Liver (tissue), 3 donors: ENCODE data around the gene PNKP.

Experiments
- EGR1 ChIP-seq, 2 donors: IDR thresholded peaks; 2 replicates each; pipeline ENCODE4 v1.6.1; 2016 to 2018; ENCODE audit warnings: antibody characterized with exemption in 2 of 2, low read depth in 2 of 2
- FOXA1 ChIP-seq: IDR thresholded peaks from 2 replicates; pipeline ENCODE4 v1.6.1; 2016; ENCODE audit warnings: antibody characterized with exemption
- GABPA ChIP-seq, 2 donors: IDR thresholded peaks in 1 of 2; conservative IDR thresholded peaks in 1 of 2; 2 replicates each; pipeline ENCODE4 v1.6.1; 2016; ENCODE audit warnings: antibody characterized with exemption in 2 of 2, mild to moderate bottlenecking in 1 of 2, moderate library complexity in 1 of 2
- JUND ChIP-seq, 2 donors: IDR thresholded peaks; 2 replicates each; pipeline ENCODE4 v1.6.1; 2016; ENCODE audit warnings: antibody characterized with exemption in 2 of 2
- MAX ChIP-seq: IDR thresholded peaks from 2 replicates; pipeline ENCODE4 v1.6.1; 2016; ENCODE audit warnings: antibody characterized with exemption
- RAD21 ChIP-seq, 2 donors: IDR thresholded peaks; 2 replicates each; pipeline ENCODE4 v1.6.1; 2016; ENCODE audit warnings: antibody characterized with exemption in 2 of 2, mild to moderate bottlenecking in 2 of 2
- REST ChIP-seq: IDR thresholded peaks from 2 replicates; pipeline ENCODE4 v1.6.1; 2016; ENCODE audit warnings: antibody characterized with exemption, mild to moderate bottlenecking
- RXRA ChIP-seq, 2 donors: IDR thresholded peaks; 2 replicates each; pipeline ENCODE4 v1.6.1; 2017 to 2018; ENCODE audit warnings: antibody characterized with exemption in 2 of 2, mild to moderate bottlenecking in 1 of 2
- SP1 ChIP-seq: IDR thresholded peaks from 2 replicates; pipeline ENCODE4 v1.6.1; 2018; ENCODE audit warnings: antibody characterized with exemption, mild to moderate bottlenecking
- TAF1 ChIP-seq: conservative IDR thresholded peaks from 2 replicates; pipeline ENCODE4 v1.6.1; 2016; ENCODE audit warnings: antibody characterized with exemption, mild to moderate bottlenecking
- YY1 ChIP-seq: IDR thresholded peaks from 2 replicates; pipeline ENCODE4 v1.6.1; 2016; ENCODE audit warnings: antibody characterized with exemption, mild to moderate bottlenecking
- ZBTB33 ChIP-seq: IDR thresholded peaks from 2 replicates; pipeline ENCODE4 v1.6.1; 2016; ENCODE audit warnings: antibody characterized with exemption
- TF ChIP-seq, protein P1 (sequence below): fragments of 150-350 bp; IDR thresholded peaks from 2 replicates; pipeline ENCODE4 v1.5.1; 2017; ENCODE audit warnings: improper control_type of control experiment, low read depth, low read length; ENCODE audit not compliant: missing input control
- TF ChIP-seq, protein P2 (sequence below): IDR thresholded peaks from 2 replicates; pipeline ENCODE4 v1.6.1; 2016; ENCODE audit warnings: antibody characterized with exemption
- donor health status: healthy.
- donor health status: healthy.

DNA sequence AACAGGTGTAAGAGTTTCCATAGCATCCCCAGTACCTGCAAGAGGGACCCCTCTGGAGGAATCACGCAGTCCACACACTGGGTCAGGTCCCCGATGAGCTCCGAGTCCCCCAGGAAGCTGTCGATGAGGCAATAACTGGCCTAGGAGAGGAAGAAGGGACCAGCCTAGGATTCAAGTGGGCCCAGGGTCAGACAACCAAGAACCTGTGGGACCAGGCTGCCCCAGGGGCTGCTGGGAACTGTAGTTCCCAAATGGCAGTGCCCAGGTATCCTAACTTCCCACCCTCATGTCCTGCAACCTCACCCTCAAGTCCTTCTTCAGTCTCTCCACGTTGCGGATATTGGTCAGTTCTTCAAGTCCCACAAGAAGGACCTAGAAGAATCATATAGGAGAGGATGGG is 56.0 kb downstream of the PNKP start:
- TF ChIP-seq MAX (no peak), SP1 (no peak), RAD21 (IDR thresholded peaks at IDR 0.05) (no peak), YY1 (no peak), TAF1 (no peak), JUND (IDR thresholded peaks at IDR 0.05) (no peak), REST (no peak), FOXA1 (no peak), GABPA (IDR thresholded peaks at IDR 0.05 in 1 of 2, conservative IDR thresholded peaks at IDR 0.05 in 1 of 2) (no peak), RXRA (IDR thresholded peaks at IDR 0.05) (no peak), ZBTB33 (no peak), EGR1 (IDR thresholded peaks at IDR 0.05; ENCODE audit: low read depth in 2 of 2) (no peak)
- TF ChIP-seq, protein P1, sequence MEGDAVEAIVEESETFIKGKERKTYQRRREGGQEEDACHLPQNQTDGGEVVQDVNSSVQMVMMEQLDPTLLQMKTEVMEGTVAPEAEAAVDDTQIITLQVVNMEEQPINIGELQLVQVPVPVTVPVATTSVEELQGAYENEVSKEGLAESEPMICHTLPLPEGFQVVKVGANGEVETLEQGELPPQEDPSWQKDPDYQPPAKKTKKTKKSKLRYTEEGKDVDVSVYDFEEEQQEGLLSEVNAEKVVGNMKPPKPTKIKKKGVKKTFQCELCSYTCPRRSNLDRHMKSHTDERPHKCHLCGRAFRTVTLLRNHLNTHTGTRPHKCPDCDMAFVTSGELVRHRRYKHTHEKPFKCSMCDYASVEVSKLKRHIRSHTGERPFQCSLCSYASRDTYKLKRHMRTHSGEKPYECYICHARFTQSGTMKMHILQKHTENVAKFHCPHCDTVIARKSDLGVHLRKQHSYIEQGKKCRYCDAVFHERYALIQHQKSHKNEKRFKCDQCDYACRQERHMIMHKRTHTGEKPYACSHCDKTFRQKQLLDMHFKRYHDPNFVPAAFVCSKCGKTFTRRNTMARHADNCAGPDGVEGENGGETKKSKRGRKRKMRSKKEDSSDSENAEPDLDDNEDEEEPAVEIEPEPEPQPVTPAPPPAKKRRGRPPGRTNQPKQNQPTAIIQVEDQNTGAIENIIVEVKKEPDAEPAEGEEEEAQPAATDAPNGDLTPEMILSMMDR: no peak
- TF ChIP-seq, protein P2, sequence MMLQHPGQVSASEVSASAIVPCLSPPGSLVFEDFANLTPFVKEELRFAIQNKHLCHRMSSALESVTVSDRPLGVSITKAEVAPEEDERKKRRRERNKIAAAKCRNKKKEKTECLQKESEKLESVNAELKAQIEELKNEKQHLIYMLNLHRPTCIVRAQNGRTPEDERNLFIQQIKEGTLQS: no peak
